CD1c-positive myeloid dendritic cell (primary cell): ENCODE results near the gene DLG4.
"Not testable (repeated sequence)": the region's sequence is repeated elsewhere in the genome, so short reads cannot be mapped to it uniquely, and the experiment has no call there.

ENCODE experiments used
- DNase-seq: peaks from one replicate; pipeline ENCODE4 v3.0.0-alpha.2; 2016; ENCODE audit errors: extremely low spot score

DLG4 gene

DNA sequence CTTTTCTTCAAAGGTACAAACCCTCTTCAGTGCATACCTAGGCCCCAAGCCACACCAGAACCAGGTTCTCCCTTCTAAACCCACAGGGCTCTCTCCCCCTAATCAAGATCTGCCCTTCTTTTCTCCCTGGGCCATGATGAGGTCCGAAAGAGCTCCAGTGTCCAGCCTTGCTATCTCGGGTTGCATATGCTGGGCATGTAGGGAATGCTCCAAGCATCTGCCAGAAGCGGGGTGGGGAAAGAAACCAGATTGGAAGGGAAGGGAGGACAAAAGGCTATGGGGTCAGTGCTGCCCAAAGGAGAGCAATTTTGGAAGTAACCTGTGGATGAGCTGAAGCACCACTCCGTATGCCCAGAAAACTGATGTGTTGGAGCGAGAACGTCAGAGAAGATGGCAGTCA lies 29.6 kb upstream of the DLG4 start:
- DNase-seq: no peak

DNA sequence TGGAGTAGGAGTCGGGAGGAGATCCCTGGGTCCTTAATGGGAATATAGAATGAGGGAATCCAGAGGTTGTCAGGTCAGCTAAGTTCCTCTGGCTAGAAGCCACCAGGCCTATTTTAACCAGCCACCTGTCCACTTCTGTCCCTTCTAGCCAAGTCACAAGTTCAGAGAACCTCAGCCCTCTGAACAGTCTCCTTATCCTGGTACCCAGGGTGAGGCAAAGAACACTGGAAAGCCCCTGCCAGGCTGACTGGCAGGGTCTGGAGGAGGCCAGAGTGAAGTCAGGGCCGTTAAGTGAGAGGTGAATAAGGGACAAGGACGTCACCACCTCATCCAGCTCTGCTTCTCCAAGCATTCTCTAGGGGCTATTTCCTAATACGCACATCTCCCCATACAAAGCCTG lies 29.2 kb upstream of the DLG4 start:
- DNase-seq: no peak

DNA sequence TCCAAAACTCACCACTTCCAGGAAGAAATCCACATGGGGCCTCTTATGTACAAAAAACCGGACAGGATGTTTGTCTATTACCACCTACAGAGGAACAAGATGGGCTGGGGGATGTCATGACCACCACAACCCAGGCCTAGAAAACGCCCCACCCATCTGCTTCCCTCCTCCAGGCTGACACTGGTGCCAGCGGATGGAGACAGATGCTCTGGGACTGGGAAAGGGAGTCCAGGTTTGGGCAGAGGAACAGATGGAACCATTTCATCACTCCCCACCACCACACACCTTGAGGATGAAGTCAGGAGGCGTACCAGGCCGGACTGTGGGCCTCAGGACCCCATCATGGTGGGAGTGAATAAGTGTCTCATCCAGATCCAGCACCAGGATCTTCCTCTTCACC lies 27.1 kb upstream of the DLG4 start:
- no peak for DNase-seq

DNA sequence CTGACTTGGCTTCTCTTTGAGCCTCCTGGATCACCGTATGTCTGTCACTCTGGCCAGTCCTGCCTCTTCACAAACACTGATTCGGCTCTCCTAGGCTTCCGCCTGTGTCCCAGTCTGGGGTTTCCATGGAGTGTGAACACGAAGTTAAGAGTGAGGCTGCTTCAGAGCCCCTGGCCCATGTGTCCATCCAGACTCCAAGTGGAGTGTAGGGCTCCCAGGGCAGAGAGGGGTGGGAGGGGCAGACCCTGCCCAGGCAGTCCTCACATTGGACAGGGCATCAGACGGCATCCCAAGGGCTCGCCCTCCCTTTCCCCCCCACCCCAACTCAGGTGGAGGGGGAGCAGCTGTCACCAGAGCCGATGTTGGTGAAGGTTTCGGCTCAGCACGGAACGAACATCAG lies 24.2 kb upstream of the DLG4 start:
- not testable (repeated sequence) for DNase-seq

DNA sequence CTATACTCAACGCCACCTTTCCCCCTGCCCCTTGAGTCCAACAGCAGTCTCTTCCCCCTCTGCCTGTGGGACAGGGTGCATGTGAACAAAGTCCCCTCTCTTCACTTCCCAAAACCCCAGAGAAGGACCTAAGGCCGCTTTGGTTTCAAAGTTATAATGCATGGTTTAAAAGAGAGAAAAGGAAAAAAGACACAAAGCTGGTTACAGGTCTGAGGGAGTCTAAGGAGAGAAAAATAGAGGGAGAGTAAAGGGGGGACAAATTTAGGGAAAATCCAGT lies 23.8 kb upstream of the DLG4 start:
- no peak for DNase-seq

DNA sequence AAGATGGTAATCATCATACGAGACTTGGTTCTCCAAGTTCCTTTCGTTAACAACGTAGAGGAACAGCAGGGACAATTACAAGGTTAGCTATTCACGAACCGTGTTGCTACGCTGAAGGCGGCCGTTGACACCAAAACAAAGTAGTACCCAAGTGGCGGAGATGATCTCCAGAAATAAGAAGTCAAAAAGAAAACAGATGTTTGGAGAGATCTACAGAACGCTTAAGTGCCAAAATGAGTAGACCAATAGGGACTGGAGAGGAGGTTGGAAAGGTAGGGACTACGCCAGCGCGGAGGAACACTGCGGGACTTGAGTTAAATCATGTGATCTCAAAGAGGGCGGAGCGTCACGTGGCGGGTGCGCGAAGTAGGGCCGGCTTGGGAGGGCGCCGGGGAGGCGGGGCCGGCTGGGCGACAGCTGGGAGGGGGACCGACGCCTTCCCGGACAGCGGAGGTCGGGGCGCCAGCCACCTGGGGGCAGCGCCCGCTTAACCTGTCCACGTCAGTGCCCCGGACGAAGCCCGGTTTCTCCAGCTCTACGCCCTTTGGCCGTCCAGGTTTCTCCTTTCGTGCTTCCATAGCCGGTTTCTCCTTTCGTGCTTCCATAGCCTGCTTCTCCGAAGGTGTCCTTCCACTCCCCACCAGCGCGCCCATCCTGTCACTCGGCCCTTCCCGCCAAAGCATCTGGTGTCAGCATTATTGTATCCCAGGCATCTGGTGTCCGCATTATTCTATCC lies 23.2 kb upstream of the DLG4 start:
- peak; percentile 95 for DNase-seq

DNA sequence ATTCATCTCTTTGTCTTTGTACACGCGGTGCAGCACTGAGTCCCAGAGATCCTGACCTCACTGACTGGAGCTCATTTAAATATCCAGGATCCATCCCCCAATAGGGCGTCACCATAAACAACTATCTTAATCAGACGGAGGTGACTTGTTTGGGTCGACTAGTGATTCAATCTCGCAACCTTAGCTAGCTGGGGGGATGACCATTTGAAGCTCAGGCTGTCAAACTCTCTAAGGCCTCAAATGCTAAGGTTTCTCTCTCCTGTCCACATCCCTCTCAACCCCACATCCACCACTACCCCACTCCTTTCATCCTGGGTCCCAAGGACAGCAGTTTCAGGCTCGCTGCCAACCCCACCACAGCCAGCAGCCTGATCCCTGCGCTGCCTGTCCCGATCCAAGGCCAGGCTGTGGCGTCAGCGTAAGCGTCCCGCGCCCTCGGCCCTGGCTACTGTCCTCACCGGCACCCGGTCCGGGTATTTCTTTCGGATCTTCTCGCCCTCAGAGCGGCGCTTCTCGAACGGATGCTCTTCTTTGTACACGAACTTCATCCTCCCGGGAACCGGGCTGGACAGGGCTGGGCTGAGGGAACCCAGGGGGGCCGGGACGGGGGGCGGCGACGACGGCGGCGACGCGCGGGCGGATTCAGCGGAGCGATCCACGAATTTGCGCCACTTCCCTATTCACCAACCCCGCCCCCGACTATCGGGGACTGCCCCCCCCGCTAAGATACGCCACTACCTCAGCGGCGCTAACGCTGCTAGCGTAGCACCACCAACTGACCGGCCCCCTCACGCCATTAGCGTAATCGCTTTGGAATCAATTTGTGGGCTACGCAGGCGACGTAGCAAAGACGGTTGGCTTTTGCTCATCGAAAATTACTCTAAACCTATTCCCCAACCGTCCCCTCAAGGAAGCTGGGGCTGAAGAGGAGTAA lies 22.4 kb upstream of the DLG4 start, which contains the start of gene GABARAP:
TSS of gene GABARAP (minus strand) at position 667 of the 934 bp plus-strand sequence. CDS start at position 548, 119 bp downstream.
- peak; percentile 95 for DNase-seq

DNA sequence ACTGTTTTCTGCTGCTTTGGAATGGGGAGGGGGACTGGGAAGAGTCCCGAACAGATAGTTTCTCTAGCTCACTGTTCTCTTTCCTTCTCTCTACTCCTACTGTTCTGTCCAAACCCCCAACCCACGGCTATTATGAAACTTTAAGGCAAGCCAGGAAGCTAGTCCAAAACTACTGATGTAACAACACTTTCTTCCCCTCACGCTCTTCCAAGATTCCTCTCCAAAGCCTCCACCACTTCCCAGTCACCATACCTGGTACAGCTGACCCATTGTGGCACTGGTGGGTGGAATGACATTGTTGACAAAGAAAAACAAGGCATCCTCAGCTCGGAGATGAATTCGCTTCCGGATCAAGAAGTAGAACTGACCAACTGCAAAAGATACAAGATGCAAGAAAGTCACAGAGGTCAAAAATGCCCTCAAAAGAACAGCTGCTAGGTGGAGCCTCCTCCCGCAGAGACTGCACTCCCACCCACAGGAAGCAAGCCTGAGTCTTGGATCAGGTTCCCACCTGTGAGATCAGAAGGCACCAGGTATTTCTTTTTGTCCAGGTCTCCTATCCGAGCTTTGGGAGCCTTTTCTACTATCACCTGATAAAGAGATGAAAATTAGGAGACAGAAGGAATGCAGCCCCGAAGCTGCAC lies 21.6 kb upstream of the DLG4 start:
- peak; percentile 59 for DNase-seq

DNA sequence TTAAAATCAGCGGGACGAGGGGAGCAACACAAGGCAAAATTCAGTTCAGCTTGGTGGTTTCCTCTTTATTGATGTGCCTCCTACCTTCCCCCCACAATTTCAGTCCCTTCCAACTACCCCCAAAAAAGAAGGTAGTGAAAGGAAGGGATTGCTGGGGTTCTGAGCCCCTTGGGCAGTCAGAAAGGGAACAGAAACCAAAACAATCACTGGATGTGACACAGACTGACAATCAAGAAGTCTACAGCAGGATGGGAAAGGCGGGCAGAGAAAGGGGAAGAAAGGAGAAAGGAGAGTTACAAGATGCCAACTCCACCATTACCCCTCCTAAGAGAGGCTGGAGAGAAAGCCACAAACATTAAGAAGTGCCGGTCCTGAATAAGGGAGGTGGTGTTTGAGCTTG lies 20.7 kb upstream of the DLG4 start:
- peak; percentile 69 for DNase-seq

DNA sequence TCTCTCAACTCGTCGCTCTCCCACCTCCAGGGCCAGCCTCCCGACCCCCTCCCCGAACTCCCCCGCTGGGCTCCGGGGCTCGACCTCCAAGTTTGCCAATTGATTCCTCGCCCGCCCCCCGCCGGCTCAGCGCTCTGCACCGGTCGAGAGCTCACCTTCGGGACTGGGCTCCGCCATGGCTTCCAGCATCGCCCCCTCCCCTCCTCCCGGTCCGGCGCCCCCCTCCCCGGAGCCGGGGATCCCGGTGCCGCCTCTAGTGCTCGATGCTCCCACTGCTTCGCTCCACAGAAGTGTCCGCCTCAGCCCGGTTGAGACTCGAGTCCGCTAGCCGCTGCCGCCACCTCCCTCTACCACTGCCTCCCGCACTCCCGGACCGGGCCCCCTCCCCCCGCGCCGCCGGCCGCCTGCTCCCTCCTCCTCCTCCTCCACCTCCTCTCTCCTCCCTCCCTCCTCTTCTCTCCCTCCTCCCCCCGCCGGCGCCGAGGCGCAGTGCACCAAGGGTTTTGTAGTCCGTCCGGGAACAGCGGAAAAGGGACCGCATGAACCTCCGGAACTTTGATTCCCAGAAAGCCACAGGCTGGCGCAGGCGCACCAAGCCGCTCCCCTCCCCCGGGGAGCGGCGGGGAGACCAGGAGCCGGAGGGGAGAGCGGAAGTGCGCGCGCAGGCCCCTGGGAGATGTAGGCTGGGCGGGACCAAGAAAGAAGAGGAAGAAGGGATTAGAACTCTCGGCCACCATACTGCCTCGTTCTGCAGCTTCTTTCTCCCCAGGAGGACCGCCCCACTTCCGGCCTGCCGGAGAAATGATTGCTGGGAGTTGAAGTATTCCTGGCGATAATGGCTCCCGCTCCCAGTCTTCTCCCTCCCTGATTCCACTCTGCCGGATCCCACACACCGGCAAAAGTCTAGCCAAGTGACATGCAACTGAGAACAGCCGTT lies 19.7 kb upstream of the DLG4 start, which contains the start of gene PHF23:
TSS of gene PHF23 (minus strand) at position 367 of the 937 bp plus-strand sequence. CDS start at position 189, 178 bp downstream.
- DNase-seq: peak; percentile 99

DNA sequence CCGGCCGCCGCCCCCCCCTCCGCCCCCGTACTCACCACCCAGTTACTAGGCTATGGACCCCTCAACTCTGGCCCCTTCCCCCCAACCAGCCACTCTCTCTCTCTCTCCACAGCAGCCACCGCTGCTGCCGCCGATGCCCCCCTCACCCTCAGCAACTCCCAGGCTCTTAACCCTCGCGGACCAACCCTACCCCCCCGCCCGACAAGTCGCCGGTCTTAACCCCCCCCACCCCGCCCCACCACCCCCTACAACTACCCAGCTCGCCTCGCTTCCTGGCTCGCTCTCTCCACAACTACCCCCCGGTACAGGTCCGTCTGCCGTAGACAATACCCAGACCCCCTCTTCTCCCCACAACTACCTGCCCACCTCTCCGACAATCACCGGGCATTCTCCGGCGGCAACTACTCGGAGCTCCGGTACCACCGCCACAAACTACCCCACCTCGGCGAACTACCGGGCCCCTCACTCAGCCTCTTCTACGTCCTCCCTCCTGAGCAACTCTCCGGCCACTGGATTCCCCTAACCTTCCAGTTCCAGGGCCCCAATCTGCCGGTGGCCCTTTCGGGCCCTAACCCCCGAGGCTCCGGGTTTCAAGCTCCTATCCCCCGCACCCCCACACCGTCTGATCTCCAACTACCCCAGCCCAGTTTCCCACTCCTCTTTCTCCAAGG lies 18.9 kb upstream of the DLG4 start:
- DNase-seq: no peak

DNA sequence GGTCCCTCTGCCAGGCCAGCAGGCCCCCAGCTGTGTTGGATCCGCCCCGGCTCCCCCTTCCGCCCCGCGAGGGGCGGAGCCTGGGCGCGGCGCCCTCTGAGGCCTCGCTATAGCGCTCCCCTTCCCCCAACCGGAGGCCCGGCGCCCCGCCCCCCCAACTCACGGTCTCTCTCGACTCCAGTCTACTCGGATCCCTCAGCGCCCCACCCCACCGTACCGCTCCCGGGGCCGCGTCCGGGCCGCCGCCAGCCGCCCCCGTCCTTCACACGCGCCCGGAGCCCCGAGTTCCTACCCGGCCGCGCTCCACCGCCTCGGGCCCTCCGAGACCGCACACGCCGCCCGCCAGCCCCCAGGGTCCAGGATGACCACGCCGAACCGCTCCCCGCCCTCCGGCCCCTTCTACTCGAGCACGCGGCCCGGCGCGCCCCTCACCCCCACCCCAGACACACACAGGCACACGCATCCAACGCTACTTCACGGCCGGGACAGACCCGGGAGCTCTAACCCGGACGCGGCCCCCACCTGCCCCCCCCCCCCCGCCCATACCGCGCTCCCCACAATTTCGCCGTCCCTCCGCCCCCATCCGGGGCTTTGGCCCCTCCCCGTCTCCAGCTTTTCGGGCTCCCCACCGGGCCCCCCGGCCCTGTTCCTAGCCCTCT lies 18.3 kb upstream of the DLG4 start:
- DNase-seq: peak; percentile 71

DNA sequence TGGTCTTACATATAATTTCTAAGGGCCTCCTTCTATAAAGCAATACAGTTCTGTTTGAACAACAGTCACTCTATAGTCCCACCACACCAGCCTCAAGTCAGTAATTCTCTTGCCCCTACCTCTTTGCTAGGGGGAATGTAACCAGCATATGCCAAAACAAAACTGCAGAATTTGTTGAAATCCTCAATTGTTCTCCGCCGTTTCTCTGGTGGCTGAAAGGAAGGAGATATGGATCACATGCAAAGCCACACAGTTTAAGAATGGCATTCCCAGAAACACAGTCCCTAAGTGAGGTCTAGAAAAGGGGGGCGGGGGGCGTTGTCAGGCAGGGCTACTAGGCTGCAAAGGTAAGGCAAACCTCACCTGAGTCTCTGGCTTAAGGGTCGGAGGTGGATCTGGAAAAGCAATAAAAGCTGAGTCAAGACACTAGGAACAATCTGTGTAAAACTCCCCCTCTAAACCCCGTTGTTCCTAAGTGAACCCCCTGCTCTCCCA lies 17.7 kb upstream of the DLG4 start:
- no peak for DNase-seq

DNA sequence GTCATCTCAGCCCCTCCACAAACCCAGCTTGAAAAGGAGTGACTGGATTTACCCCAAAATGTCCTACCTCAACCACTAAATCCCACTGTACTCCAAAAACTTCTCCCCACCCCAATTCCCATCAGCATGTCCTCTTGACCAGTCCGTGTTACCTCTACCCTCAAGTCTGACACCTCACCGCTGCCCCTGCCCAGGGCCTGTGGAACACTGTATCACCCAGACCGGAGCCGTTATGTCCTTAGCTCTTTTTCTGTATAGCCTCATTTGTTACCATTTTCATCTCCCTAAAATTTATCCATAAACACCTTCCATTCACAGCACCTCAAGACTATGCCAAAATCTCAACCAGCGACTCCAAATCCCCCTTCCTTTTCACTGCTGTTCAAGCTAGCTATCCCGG lies 17.2 kb upstream of the DLG4 start:
- DNase-seq: no peak

DNA sequence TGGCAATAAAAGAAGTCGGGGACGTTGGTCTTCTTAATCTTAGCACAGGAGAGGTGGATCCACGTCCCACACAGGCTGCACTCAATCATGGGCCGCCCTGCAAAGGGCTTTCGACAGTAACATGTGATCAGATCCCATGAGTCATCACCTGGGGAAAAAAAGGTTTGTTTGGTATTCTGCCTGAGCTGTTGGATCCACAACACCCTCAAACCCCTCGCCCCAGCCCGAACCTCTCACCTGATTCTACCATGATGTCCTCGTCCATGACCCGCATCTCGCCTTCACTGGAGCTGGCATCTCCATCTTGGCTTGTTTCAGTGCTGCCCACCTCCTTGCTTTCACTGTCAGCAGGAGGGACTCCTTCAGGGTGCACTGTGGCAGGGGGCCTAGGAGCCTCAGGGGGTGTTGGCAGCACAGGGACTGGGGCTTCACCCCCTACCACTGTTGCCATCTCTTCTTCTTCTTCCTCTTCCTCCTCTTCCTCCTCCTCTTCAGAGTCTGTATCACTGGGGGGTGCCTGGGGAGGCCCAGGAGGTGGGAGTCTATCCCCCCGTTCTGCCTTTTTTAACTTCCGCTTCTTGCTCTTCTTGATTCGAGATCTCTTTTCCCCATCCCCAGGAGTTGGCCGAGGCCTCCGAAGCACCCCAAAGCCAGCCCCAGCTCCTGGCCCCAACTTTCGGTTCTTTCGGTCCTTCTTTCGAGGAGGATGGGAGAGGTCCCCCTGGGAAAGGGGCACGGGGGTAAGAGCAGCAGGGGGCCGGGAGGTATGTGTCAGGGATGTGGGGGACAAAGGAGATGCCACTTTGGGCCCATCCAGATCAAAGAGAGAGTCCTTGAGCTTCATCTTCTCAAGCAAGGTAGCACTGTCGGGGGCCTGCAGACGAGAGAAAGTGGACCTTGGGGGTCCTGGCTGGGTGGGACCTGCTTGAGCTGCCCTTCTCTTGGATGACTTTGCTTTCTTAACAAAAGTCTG lies 16.3 kb upstream of the DLG4 start:
- DNase-seq: peak; percentile 44

DNA sequence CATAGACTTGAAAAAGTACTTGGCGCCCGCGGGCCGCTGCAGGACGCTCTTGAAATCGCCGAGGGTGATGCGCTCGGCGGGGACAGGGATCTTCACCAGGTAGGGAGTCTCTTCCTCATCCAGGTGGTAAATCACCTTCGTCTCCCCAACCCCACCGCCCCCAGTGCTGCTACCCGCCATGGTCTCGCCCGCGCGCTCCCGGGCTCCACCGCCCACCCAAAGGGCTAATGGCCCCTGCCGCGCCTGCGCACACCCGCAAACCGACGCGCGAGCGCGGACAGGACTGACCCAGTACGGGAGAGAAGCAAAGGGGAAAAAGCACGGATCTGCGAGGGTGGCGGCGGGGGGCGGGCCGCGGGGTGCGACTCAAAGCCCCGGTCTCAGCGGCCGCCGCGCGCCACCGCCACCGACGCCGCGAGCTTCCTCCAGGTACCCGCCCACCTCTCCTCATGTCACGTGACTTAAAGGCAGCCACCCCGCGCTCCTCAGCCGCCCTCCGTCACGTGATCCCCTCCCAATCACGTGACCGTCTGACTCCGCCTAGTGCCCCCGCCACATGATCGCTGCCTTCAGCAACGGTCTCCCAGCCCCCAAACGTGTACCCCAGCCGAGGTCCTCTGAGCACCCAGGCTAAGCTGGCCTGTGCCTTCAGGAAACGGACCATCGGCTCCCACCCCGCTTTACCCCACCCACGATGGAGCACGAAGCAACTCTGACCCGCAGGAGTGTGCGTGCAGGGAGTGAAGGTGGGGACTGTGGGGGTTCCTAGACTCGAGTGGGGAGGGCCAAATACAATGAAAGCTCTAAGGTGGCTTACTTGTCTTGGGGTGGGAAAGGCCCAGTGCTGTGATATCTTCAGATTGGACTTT lies 14.7 kb upstream of the DLG4 start, which contains the start of gene DVL2:
TSS of gene DVL2 (minus strand) at position 435 of the 869 bp plus-strand sequence. CDS start at position 180, 255 bp downstream.
- peak; percentile 96 for DNase-seq

DNA sequence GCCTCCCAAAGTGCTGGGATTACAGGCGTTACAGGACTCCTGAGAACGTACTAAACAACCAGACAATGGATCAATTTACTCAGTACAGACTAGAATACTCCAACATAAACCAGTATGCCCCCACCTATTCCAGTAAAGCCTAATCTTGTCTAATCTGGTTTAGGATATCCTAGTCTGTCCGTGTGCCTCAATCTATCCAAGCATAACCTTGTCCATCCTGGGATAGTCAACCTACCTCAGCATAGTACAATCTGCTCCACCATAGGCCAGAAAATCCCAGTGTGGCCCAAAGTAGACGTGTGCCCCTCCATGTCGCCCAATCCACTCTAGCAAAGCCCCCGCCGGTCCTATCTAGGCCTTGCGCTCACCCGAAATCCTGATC lies 14.1 kb upstream of the DLG4 start:
- peak; percentile 17 for DNase-seq

DNA sequence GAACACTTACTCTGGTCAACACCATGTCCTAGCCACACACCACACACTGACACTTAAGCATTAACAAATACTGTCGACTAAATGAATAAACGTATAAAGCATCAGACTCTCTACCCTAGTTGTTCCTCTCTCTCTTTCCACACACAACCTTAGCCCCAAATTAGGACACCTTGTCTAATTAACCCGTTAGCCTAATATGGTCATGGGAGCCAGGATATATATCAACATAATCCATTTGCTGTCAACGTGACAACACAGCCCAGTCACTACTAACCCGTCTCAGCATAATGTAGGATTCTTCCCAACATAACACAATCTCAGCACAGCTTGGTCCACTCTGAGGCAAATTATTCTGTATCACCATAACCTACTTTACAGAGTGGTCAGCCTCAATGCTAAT lies 12.5 kb upstream of the DLG4 start:
- DNase-seq: no peak
